Amniotic stem cell (primary cell): ENCODE data around the gene VPS41.

Experiments used
- DNase-seq: peaks from one replicate; lab custom pipeline; 2025; lab: John Stamatoyannopoulos, UW

The VPS41 gene

GRCh38 chr7:38728145-38728544, 180.8 kb downstream of the VPS41 start:
- DNase-seq = no peak

DNA sequence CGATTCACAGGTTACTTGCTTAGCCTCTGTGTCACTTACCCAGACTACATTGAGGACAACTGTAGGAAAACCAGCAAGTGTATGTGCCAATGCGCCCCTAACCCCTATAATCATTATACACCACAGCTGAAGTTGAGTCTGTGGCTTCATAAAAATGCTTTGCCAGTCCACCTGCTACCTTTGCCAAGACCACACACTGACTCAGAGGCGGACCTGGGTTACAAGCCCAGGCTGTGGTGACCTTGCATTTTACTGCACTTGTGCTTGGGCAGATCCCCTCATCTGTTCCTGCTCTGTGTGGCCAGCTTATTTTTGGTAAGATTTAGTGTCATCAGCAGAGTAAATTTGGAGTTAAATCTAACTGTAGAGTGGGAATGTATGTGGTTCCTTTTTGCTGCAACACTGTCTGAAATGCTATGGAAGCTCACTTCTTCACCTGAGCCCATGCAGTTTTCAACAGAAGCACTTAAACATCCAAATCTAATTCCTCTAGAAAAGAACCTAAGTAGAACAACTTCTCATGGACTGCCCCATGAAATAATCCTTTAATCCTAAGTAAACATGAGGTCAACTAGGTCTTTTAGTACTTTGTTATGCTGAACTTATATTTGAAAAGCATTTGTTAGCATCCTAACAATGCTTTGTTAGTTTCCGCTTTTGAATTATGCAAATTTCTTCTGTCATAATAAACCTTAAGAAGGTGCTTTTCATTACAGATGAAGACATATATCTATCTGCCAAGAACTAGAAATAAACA, 181.6 kb downstream of the VPS41 start:
- no peak for DNase-seq

DNA sequence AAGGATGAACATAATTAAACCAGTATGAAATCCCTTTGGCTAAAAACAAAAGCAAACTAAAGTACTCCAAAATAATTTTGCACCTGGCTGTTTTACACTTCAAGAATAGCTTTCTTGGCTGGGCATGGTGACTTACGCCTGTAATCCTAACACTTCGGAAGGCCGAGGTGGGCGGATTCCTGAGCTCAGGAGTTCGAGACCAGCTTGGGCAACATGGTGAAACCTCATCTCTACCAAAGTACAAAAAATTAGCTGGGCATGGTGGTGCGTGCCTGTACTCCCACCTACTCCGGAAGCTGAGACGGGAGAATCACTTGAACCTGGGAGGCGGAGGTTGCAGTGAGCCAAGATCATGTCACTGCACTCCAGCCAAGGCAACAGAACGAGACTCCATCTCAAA, 185.7 kb downstream of the VPS41 start:
- DNase-seq = no peak

DNA sequence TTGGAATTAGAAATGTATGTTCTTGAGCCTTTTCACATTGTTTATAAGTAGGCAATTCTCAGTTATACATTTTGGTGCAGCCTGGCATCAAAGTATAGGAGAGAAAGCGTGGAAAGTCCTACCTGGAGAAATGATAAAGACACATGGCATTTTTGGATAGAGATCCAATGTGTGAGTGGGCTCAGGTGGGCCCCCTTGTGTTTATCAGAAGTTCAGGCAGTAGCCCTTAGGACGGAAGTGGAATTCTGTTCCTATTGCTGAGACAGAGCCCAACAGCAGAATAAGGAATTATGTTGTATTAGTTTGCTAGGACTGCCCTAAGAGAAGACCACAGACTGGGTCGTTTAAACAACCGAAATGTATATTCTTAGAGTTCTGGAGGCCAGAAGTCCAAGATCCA, 192.6 kb downstream of the VPS41 start:
- DNase-seq = no peak

DNA sequence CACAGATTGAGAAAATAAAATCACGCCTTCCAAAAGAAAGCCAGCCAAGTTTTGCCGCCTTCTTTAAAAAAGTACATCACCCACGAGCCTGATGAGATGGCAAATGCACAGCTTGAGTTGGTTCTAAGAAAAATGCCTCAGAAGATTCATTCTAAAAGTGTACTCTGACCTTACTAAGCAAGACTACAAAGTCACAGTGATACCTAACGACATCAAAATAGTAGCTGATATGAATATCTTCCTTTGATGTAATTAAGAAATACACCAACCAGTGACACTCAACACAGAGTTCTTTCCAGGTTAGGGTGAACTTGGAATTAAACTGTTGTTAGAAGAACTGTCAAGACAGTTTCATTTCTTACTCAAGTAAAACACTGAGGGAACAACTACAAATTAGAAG, 199.9 kb downstream of the VPS41 start:
- no peak for DNase-seq

DNA sequence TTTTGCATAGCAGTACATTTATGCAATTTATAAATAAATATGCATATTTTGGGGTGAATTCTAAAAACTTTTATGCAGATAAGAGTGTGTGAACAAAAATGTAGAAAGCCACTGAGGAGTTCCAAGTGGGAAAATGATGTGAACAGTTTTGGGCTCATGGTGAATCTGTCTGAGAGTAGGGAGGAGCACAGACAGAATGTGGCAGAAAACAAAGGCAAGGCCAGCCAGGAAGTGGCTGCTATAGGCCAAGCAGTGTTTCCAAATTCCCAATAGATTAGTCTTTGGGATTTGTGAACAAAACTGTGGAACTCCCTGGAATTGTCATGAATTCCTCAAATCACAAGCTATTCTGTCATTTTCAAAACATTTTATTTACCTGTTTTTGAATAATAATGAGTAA, 204.2 kb downstream of the VPS41 start:
- no peak for DNase-seq

- DNase-seq = no peak
These were observed 204.9 kb downstream of the VPS41 start for GRCh38 chr7:38704041-38704547.

GRCh38 chr7:38703093-38703492, 205.9 kb downstream of the VPS41 start:
- no peak for DNase-seq

DNA sequence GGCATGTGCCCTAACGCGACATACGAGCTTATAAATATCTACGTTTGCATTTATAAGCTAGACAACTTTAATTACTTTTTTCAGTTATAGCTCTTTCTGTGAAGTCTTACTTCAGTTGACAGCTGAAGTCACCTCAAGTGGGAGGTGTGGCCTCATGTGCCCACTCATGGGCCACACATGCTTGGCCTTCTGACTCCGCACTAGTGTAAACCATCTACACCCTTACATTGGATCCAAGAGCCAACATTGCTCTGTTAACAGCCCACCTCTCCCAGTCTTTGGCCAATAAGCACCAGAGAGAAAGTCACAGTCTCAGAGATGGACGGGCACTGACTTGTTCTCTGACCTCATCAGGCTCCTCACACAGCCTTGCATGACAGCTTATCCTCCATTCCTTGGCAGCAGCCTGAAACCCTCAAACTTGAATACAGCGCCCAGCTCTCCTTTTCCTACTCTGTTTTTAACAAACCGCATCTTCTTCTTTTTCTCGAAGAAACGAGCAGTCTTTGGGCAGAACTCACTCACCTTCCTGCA, 206.9 kb downstream of the VPS41 start:
- DNase-seq = no peak

GRCh38 chr7:38700116-38700515, 208.9 kb downstream of the VPS41 start:
- no peak for DNase-seq

DNA sequence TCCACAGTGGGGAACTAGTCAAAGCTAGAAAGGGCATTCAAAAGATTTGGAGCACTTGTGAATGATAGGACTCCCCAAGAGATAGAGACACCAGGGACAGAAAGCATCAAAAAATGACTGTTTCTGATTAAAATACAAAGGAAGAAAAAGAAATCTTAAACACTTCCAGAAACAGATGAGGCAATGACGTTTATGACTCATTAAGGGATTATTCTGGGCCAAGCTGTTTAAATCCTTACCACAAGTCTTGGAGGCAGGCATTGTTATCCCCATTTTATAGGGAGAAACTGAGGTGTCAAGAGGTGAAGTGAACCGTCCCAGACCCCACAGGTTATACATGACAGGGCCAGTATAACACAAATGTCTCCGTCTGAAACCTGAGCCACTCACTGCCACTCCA, 209.5 kb downstream of the VPS41 start:
- DNase-seq = peak; percentile 11

DNA sequence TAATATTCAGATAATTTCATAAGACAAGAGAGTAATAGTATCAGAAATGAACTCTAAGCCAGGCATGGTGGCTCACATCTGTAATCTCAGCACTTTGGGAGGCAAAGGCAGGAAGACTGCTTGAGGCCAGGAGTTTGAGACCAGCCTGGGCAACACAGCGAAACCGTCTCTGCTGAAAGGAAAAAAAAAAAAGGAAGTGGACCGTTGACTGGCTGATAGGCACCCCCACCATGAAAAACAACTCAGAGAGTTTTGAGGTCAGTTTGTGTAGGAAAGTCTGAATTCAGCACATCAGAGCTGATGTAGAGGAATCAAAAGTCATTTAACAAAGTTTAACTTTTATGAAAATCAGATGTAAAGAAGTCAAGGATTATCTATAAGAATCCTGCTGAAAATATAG, 214.7 kb downstream of the VPS41 start:
- DNase-seq = no peak

GRCh38 chr7:38686888-38687287, 222.1 kb downstream of the VPS41 start:
- DNase-seq = no peak

- no peak for DNase-seq
These were observed 223.1 kb downstream of the VPS41 start for GRCh38 chr7:38685851-38686250.

DNA sequence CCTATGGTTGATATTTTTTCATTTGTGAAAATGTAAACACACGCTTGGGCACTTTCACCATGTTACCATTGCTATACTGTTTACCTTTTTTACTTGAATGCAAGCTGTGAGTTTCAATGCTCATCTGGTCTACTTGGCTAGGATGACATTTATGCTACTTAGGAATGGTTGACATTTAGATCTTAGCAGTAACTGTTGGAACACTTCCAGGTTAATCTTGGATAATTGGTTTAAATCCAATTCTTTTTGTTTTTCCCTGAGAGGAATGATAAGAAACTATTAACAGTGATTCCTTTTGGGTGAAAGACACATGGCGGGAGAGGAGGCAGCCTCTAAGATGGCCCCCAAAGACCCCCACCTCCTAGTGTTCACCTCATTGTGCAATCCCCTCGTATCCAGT, 226.4 kb downstream of the VPS41 start:
- DNase-seq = no peak

DNA sequence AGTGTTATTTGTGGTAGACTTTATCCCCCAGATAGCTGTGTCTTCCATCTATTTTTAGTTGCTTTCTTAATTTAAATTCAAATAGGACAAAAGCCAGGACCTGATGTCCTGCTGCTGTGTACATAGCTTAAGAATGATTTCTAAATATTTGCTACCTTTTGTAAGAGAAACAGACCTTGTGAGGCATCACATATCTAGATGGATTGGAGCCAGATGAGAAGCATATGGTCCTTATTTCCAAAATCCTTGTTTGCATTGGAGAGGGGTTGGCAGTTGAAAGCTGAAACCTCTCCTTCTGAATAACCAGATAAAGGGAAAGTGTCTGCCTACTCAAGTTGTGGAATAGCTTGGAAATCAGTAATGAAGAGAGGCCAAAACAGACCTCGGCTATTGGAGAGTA, 227.1 kb downstream of the VPS41 start:
- DNase-seq = no peak

DNA sequence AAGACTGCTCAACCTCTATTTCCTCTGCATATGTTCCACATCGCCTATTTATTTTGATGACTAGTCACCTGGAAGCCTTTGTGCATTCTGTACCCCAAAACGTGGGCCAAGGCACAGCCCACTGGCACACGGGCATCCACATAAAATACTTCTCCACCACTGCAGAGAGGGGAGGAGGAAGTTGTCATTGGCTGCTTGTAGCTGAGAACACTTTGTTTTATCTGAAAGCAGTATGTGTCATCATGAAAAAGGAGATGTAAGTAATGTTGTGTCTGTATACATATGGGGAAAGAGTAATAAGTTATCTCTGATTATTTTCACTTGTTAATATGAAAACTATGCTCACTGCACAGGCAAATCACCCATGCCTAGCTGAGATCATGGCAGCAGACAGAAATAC, 229.6 kb downstream of the VPS41 start:
- DNase-seq = no peak

GRCh38 chr7:38678698-38679054, 230.3 kb downstream of the VPS41 start:
- no peak for DNase-seq

GRCh38 chr7:38677981-38678697, 230.9 kb downstream of the VPS41 start:
- DNase-seq = no peak

GRCh38 chr7:38675494-38676106, 233.4 kb downstream of the VPS41 start:
- DNase-seq = no peak

DNA sequence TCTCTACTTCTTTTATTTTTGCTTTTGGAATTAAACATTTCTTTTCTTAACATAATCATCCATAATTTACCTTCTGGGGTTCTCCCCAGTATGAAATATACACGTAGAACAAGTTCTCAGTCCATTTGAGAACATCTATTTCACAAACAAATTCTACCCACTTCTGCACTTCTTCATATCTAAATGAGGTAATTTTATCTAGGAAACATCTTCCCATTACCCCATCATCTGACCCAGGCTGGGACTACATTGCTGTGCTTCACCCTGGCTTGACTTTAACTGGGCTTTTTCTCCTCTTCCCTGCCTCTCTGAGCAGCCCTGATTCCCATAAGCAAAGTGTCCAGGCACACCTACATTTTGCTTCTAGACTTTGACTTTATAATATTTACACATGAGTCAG, 234.5 kb downstream of the VPS41 start:
- DNase-seq = no peak

DNA sequence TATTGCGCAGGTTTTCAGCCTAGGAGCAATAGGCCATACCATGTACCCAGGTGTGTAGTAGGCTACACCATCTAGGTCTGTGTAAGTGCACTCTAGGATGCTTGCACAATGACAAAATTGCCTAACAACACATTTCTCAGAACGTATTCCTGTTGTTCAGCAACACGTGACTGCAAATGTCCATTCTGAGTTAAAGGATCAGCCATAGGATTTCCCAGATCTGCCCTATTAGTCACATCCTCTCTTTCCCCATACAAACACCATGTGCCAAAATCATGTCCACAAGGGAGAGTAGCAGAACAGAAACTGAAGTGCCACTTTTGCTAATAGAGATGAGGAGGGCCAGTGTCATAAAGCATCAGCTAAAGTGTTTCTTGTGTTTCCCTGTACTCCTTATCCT, 235.2 kb downstream of the VPS41 start:
- DNase-seq = no peak
